Astrocyte of the cerebellum (primary cell): Measurements from ENCODE around the gene UQCRH.

Experiments
- DNase-seq: peaks from one replicate; pipeline ENCODE4 v3.0.0-alpha.2; 2011; ENCODE audit warnings: low read depth
- H3K4me3 ChIP-seq: 2 replicates; pipeline ENCODE4 v1.5.1; 2011; ENCODE audit warnings: mild to moderate bottlenecking, low read depth, low read length, moderate library complexity
- CTCF ChIP-seq: IDR thresholded peaks from 2 replicates; pipeline ENCODE4 v1.5.1; 2012; ENCODE audit warnings: low read length, low read depth, moderate library complexity, mild to moderate bottlenecking; ENCODE audit errors: missing control alignments
- in situ Hi-C: cut with HindIII; loops from 2 replicates; pipeline ENCODE4 v1.10.0; 2017; ENCODE audit warnings: low sequenced_read_pairs

UQCRH gene

GRCh38 chr1:46274225-46275029, 29.1 kb upstream of the UQCRH start:
- no peak for TF ChIP-seq CTCF
- no peak for DNase-seq
- in situ Hi-C loops: loop anchor here (5.0 kb wide), 1 partner anchor 77 kb away; the partner anchor contains the start of gene POMGNT1

GRCh38 chr1:46275030-46275337, 28.5 kb upstream of the UQCRH start:
- TF ChIP-seq CTCF: no peak
- in situ Hi-C loops: no loop called here
- no peak overlapping the region for H3K4me3 ChIP-seq
- no peak for DNase-seq

More at GRCh38 chr1:46274225-46275029, 29.1 kb upstream of the UQCRH start:
- H3K4me3 ChIP-seq: no peak overlapping the region

GRCh38 chr1:46277658-46278373, 25.7 kb upstream of the UQCRH start:
- H3K4me3 ChIP-seq: no peak overlapping the region
- no peak for DNase-seq
- no peak for TF ChIP-seq CTCF
- in situ Hi-C loops: no loop called here

GRCh38 chr1:46278807-46279206, 24.7 kb upstream of the UQCRH start:
- in situ Hi-C loops: no loop called here
- no peak for TF ChIP-seq CTCF
- DNase-seq: peak; percentile 23
- H3K4me3 ChIP-seq: no peak overlapping the region

GRCh38 chr1:46280092-46280491, 23.4 kb upstream of the UQCRH start:
- in situ Hi-C loops: no loop called here
- TF ChIP-seq CTCF: no peak
- no peak overlapping the region for H3K4me3 ChIP-seq
- no peak for DNase-seq

- DNase-seq: no peak
- no peak for TF ChIP-seq CTCF
- H3K4me3 ChIP-seq: no peak overlapping the region
- in situ Hi-C loops: no loop called here
These were observed 22.5 kb upstream of the UQCRH start for GRCh38 chr1:46281021-46281420.
